WTC11 (cell line): ENCODE data around the gene SAG. TPM values are rescaled to one million over a fixed set of nuclear protein-coding genes. Genes with fewer than 3 reads are reported as not detected.
"Not testable (repeated sequence)": the region's sequence is repeated elsewhere in the genome, so short reads cannot be mapped to it uniquely, and the experiment has no call there.

Experiments
- ATAC-seq: fragments of 200-7000 bp; cut with Tn5 transposase; 2 replicates; pipeline ENCODE4 v1.10.0; 2021; ENCODE audit warnings: mild to moderate bottlenecking, moderate library complexity
- CTCF ChIA-PET: fragments of 300-600 bp; sonication (Branson Sonifier 250); formaldehyde crosslinking; loops from one replicate; lab custom pipeline; 2021; ENCODE audit warnings: antibody characterized with exemption; lab: Charles Lee
- POLR2A ChIA-PET: fragments of 350-600 bp; sonication (Branson Sonifier 250); formaldehyde crosslinking; loops from one replicate; lab custom pipeline; 2021; ENCODE audit warnings: antibody characterized with exemption; lab: Charles Lee
- DNase-seq: peaks from one replicate; pipeline ENCODE4 v3.0.0; 2021; ENCODE audit warnings: low spot score
- H3K27ac Mint-ChIP-seq: 2 replicates; pipeline ENCODE4 v1.8.0; 2021; ENCODE audit warnings: mixed read lengths
- H3K27me3 Mint-ChIP-seq: 2 replicates; pipeline ENCODE4 v1.8.0; 2021; ENCODE audit warnings: low read depth, mild to moderate bottlenecking, moderate library complexity, mixed read lengths
- H3K36me3 Mint-ChIP-seq: 2 replicates; pipeline ENCODE4 v1.8.0; 2021; ENCODE audit warnings: mixed read lengths
- H3K4me1 Mint-ChIP-seq: 2 replicates; pipeline ENCODE4 v1.8.0; 2022; ENCODE audit warnings: mixed read lengths
- H3K4me3 Mint-ChIP-seq: 2 replicates; pipeline ENCODE4 v1.8.0; 2021; ENCODE audit warnings: mild to moderate bottlenecking, moderate library complexity, mixed read lengths
- H3K9me3 Mint-ChIP-seq: 2 replicates; pipeline ENCODE4 v1.8.0; 2021; ENCODE audit warnings: mixed read lengths
- ESRRA ChIP-seq: sonication (generic); formaldehyde crosslinking; IDR thresholded peaks from 2 replicates; pipeline ENCODE4 v1.8.1; 2022; ENCODE audit warnings: mild to moderate bottlenecking, missing genetic modification reagents, borderline replicate concordance
- FOXP1 ChIP-seq: sonication (generic); formaldehyde crosslinking; IDR thresholded peaks from 2 replicates; pipeline ENCODE4 v1.8.0; 2022; ENCODE audit warnings: missing genetic modification reagents, mild to moderate bottlenecking, moderate library complexity, borderline replicate concordance
- JAZF1 ChIP-seq: fragments of 250-450 bp; sonication (Bioruptor Pico); IDR thresholded peaks from 2 replicates; pipeline ENCODE4 v1.9.0; 2021; ENCODE audit warnings: moderate library complexity, mild to moderate bottlenecking, inconsistent platforms
- MXD4 ChIP-seq: fragments of 250-450 bp; sonication (Bioruptor Pico); IDR thresholded peaks from 2 replicates; pipeline ENCODE4 v1.8.0; 2021; ENCODE audit warnings: mild to moderate bottlenecking, moderate library complexity, borderline replicate concordance
- NFYB ChIP-seq: sonication (generic); formaldehyde crosslinking; conservative IDR thresholded peaks from 2 replicates; pipeline ENCODE4 v1.8.0; 2022; ENCODE audit warnings: low read depth, missing genetic modification reagents
- NR2C2 ChIP-seq: sonication (generic); formaldehyde crosslinking; IDR thresholded peaks from 2 replicates; pipeline ENCODE4 v1.8.0; 2022; ENCODE audit warnings: mild to moderate bottlenecking, missing genetic modification reagents
- RELA ChIP-seq: sonication (generic); formaldehyde crosslinking; IDR thresholded peaks from 2 replicates; pipeline ENCODE4 v1.8.1; 2022; ENCODE audit warnings: missing genetic modification reagents, mild to moderate bottlenecking, borderline replicate concordance
- SP1 ChIP-seq: sonication (generic); formaldehyde crosslinking; conservative IDR thresholded peaks from 2 replicates; pipeline ENCODE4 v1.8.1; 2022; ENCODE audit warnings: missing genetic modification reagents
- TEAD4 ChIP-seq: sonication (generic); formaldehyde crosslinking; IDR thresholded peaks from 2 replicates; pipeline ENCODE4 v1.8.0; 2022; ENCODE audit warnings: mild to moderate bottlenecking, missing genetic modification reagents
- ZNF232 ChIP-seq: sonication (generic); formaldehyde crosslinking; IDR thresholded peaks from 2 replicates; pipeline ENCODE4 v1.8.0; 2022; ENCODE audit warnings: mild to moderate bottlenecking, missing genetic modification reagents
- ZNF423 ChIP-seq: fragments of 250-450 bp; sonication (Bioruptor Pico); IDR thresholded peaks from 2 replicates; pipeline ENCODE4 v2.1.2; 2022; ENCODE audit warnings: mild to moderate bottlenecking, moderate library complexity
- total RNA-seq: library from RNA; stranded (reverse); gene quantifications from 3 replicates; pipeline ENCODE4 v1.2.3, GENCODE V29; 2021
- TF ChIP-seq, protein P1 (sequence below): sonication (generic); formaldehyde crosslinking; IDR thresholded peaks from 2 replicates; pipeline ENCODE4 v1.8.0; 2023; ENCODE audit warnings: mild to moderate bottlenecking, missing genetic modification reagents
- TF ChIP-seq, protein P2 (sequence below): fragments of 250-450 bp; sonication (Bioruptor Pico); IDR thresholded peaks from 2 replicates; pipeline ENCODE4 v1.9.0; 2021; ENCODE audit warnings: mild to moderate bottlenecking
- TF ChIP-seq, protein P3 (sequence below): sonication (generic); formaldehyde crosslinking; IDR thresholded peaks from 2 replicates; pipeline ENCODE4 v1.8.1; 2022; ENCODE audit warnings: mild to moderate bottlenecking, missing genetic modification reagents, moderate library complexity, borderline replicate concordance
- TF ChIP-seq, protein P4 (sequence below): sonication (generic); formaldehyde crosslinking; IDR thresholded peaks from 2 replicates; pipeline ENCODE4 v1.8.1; 2022; ENCODE audit warnings: low read depth, missing genetic modification reagents, borderline replicate concordance
- TF ChIP-seq, protein P5 (sequence below): fragments of 250-450 bp; sonication (Bioruptor Pico); IDR thresholded peaks from 2 replicates; pipeline ENCODE4 v1.8.0; 2021; ENCODE audit warnings: mild to moderate bottlenecking

Gene SAG
- total RNA-seq, 1 experiment from 2014 or later: not detected

DNA sequence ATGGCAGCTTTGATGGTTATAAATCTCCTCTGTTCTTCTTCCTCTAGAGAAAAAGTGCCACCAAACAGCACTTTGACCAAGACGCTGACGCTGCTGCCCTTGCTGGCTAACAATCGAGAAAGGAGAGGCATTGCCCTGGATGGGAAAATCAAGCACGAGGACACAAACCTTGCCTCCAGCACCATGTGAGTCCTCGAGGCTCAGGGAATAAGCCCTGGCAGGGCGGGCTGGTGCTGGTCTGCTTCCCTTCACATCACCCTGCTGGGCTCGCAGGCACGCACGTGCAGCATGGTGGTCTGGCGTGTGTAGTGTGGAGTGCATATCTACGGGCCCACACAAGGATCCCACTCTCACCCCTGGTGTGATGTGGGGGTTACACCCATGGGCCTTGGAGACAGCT lies 27.3 kb downstream of the SAG start:
- ATAC-seq (no peak), DNase-seq (no peak)
- Mint-ChIP-seq H3K27ac (no peak overlapping the region), H3K36me3 (no peaks in the 10 kb centered on the region), H3K9me3 (no peaks in the 10 kb centered on the region), H3K4me1 (peaks cover 3% of the 10 kb centered on the region), H3K27me3 (peaks cover 35% of the 10 kb centered on the region), H3K4me3 (no peak overlapping the region)
- ChIA-PET POLR2A (no interaction called here), CTCF (no interaction called here)
- TF ChIP-seq RELA (no peak), NFYB (CRISPR knock-in tag) (no peak), NR2C2 (CRISPR knock-in tag) (no peak), SP1 (CRISPR knock-in tag) (no peak), MXD4 (CRISPR knock-in tag) (no peak), ESRRA (CRISPR knock-in tag) (no peak), TEAD4 (no peak)
- TF ChIP-seq, protein P1, sequence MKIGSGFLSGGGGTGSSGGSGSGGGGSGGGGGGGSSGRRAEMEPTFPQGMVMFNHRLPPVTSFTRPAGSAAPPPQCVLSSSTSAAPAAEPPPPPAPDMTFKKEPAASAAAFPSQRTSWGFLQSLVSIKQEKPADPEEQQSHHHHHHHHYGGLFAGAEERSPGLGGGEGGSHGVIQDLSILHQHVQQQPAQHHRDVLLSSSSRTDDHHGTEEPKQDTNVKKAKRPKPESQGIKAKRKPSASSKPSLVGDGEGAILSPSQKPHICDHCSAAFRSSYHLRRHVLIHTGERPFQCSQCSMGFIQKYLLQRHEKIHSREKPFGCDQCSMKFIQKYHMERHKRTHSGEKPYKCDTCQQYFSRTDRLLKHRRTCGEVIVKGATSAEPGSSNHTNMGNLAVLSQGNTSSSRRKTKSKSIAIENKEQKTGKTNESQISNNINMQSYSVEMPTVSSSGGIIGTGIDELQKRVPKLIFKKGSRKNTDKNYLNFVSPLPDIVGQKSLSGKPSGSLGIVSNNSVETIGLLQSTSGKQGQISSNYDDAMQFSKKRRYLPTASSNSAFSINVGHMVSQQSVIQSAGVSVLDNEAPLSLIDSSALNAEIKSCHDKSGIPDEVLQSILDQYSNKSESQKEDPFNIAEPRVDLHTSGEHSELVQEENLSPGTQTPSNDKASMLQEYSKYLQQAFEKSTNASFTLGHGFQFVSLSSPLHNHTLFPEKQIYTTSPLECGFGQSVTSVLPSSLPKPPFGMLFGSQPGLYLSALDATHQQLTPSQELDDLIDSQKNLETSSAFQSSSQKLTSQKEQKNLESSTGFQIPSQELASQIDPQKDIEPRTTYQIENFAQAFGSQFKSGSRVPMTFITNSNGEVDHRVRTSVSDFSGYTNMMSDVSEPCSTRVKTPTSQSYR: no peak
- TF ChIP-seq, protein P2, sequence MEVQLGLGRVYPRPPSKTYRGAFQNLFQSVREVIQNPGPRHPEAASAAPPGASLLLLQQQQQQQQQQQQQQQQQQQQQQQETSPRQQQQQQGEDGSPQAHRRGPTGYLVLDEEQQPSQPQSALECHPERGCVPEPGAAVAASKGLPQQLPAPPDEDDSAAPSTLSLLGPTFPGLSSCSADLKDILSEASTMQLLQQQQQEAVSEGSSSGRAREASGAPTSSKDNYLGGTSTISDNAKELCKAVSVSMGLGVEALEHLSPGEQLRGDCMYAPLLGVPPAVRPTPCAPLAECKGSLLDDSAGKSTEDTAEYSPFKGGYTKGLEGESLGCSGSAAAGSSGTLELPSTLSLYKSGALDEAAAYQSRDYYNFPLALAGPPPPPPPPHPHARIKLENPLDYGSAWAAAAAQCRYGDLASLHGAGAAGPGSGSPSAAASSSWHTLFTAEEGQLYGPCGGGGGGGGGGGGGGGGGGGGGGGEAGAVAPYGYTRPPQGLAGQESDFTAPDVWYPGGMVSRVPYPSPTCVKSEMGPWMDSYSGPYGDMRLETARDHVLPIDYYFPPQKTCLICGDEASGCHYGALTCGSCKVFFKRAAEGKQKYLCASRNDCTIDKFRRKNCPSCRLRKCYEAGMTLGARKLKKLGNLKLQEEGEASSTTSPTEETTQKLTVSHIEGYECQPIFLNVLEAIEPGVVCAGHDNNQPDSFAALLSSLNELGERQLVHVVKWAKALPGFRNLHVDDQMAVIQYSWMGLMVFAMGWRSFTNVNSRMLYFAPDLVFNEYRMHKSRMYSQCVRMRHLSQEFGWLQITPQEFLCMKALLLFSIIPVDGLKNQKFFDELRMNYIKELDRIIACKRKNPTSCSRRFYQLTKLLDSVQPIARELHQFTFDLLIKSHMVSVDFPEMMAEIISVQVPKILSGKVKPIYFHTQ (CRISPR knock-in tag): no peak

DNA sequence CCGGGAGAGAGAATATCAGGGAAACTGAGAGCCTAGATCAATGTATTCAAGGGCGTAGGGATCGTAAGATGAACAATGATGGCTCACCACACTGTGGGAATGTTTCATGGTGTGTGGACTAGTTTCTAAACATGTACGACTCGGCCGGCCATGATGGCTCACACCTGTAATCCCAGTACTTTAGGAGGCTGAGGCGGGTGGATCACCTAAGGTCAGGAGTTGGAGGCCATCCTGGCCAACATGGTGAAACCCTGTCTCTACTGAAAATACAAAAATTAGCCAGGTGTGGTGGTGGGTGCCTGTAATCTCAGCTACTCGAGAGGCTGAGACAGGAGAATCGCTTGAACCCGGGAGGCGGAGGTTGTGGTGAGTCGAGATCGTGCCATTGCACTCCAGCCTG lies 28.5 kb downstream of the SAG start:
- peaks cover 24% of the 10 kb centered on the region for H3K27me3 Mint-ChIP-seq
- POLR2A ChIA-PET, ATAC-seq: not testable (repeated sequence)

DNA sequence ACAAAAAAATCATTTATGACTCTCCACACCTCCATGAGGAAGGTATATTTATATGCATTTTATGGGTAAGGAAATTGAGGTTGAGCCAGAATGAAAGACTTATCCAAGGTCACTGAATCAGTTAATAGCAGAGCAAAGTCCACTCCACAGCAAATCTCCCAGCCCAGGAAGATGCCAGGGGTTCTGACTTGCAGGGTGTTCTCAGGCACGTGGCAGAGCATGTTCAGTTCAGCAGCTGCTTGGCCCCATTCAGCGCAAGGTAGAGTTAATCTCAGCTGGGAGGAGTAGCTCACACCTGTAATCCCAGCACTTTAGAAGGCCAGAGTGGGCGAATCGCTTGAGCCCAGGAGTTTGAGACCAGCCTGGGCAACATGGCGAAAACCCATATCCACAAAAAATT lies 28.9 kb downstream of the SAG start:
- CTCF ChIA-PET: no interaction called here
- no peak for ATAC-seq
- H3K9me3 Mint-ChIP-seq: peaks cover 5% of the 10 kb centered on the region
- no peak for DNase-seq
- H3K27ac Mint-ChIP-seq: no peak overlapping the region
- no peaks in the 10 kb centered on the region for H3K4me1 Mint-ChIP-seq
- H3K27me3 Mint-ChIP-seq: peaks cover 20% of the 10 kb centered on the region
- no peaks in the 10 kb centered on the region for H3K36me3 Mint-ChIP-seq
- POLR2A ChIA-PET: no interaction called here
- TF ChIP-seq, protein P3, sequence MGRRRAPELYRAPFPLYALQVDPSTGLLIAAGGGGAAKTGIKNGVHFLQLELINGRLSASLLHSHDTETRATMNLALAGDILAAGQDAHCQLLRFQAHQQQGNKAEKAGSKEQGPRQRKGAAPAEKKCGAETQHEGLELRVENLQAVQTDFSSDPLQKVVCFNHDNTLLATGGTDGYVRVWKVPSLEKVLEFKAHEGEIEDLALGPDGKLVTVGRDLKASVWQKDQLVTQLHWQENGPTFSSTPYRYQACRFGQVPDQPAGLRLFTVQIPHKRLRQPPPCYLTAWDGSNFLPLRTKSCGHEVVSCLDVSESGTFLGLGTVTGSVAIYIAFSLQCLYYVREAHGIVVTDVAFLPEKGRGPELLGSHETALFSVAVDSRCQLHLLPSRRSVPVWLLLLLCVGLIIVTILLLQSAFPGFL (CRISPR knock-in tag): no peak
- TF ChIP-seq, protein P4, sequence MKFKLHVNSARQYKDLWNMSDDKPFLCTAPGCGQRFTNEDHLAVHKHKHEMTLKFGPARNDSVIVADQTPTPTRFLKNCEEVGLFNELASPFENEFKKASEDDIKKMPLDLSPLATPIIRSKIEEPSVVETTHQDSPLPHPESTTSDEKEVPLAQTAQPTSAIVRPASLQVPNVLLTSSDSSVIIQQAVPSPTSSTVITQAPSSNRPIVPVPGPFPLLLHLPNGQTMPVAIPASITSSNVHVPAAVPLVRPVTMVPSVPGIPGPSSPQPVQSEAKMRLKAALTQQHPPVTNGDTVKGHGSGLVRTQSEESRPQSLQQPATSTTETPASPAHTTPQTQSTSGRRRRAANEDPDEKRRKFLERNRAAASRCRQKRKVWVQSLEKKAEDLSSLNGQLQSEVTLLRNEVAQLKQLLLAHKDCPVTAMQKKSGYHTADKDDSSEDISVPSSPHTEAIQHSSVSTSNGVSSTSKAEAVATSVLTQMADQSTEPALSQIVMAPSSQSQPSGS (CRISPR knock-in tag): no peak
- TF ChIP-seq, protein P5, sequence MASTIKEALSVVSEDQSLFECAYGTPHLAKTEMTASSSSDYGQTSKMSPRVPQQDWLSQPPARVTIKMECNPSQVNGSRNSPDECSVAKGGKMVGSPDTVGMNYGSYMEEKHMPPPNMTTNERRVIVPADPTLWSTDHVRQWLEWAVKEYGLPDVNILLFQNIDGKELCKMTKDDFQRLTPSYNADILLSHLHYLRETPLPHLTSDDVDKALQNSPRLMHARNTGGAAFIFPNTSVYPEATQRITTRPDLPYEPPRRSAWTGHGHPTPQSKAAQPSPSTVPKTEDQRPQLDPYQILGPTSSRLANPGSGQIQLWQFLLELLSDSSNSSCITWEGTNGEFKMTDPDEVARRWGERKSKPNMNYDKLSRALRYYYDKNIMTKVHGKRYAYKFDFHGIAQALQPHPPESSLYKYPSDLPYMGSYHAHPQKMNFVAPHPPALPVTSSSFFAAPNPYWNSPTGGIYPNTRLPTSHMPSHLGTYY (CRISPR knock-in tag): no peak
- TF ChIP-seq RELA: no peak
- TF ChIP-seq FOXP1 (CRISPR knock-in tag): no peak
- TF ChIP-seq ZNF232: no peak
- no peak for TF ChIP-seq JAZF1 (CRISPR knock-in tag)
- TF ChIP-seq ZNF423 (CRISPR knock-in tag): no peak
- no peak for TF ChIP-seq ESRRA (CRISPR knock-in tag)
- TF ChIP-seq, all 79 proteins: peak for 0
- no peak overlapping the region for H3K4me3 Mint-ChIP-seq

More for the DNA sequence above, 28.5 kb downstream of the SAG start:
- H3K27ac Mint-ChIP-seq, H3K9me3 Mint-ChIP-seq, H3K4me1 Mint-ChIP-seq, DNase-seq, CTCF ChIA-PET, H3K36me3 Mint-ChIP-seq, H3K4me3 Mint-ChIP-seq: not testable (repeated sequence)
